IPS-20b (cell line): ENCODE measurements around the gene HRAS.

Experiments used
- H3K27ac ChIP-seq: one replicate; pipeline ENCODE4 v1.5.1; 2013; ENCODE audit warnings: low read length
- H3K27me3 ChIP-seq: 2 replicates; pipeline ENCODE4 v1.6.1; 2013; ENCODE audit warnings: mild to moderate bottlenecking, low read length, inconsistent platforms; ENCODE audit not compliant: insufficient read depth
- H3K36me3 ChIP-seq: 2 replicates; pipeline ENCODE4 v1.6.1; 2013; ENCODE audit warnings: low read depth, mild to moderate bottlenecking, inconsistent platforms, low read length, moderate library complexity; ENCODE audit not compliant: insufficient read depth
- H3K4me1 ChIP-seq: 2 replicates; pipeline ENCODE4 v1.6.1; 2013; ENCODE audit warnings: mild to moderate bottlenecking, control low read depth, inconsistent platforms, low read length, moderate library complexity; ENCODE audit not compliant: insufficient read depth
- H3K4me3 ChIP-seq: 2 replicates; pipeline ENCODE4 v1.5.1; 2013; ENCODE audit warnings: mild to moderate bottlenecking, low read length, inconsistent platforms
- H3K9ac ChIP-seq: 2 replicates; pipeline ENCODE4 v1.6.1; 2013; ENCODE audit warnings: low read depth, mild to moderate bottlenecking, inconsistent platforms, low read length, moderate library complexity
- H3K9me3 ChIP-seq: 2 replicates; pipeline ENCODE4 v1.6.1; 2013; ENCODE audit warnings: mild to moderate bottlenecking, low read depth, low read length, inconsistent platforms; ENCODE audit not compliant: insufficient read depth

HRAS gene

DNA sequence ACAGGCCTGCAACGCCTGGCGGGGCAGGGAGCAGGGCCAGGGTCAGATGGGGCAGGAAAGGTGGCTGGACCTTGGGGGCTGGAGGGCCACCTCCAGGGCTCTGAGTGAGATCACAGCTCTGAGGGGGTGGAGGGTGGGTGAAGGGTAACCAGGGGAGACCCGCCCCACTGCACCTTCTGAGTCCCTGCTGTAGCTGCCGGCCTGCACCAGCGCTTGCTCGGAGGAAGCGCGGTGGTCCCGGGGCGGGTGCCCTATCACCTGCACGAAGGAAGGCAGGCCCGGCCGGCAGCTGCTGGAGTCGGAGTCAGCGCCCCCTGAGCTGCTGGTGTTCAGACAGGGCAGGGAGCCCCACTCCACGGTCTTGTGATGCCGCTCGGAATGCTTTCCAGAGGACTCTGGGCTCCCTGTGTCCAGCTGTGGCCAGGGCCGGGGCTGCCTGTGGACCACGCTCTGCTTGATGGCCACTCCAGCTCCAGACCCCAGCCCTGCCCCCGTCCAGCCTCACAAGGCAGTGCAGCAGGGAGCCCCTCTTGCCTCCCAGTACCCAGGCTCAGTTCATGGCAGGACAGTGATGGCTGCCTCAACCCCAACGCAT is 21.4 kb upstream of the HRAS start:
- peaks cover 56% of the 10 kb centered on the region for H3K27me3 ChIP-seq
- H3K4me1 ChIP-seq, result peaks cover 4% of the 10 kb centered on the region; the same call in 1 of the 2 replicates
- H3K27ac ChIP-seq, result no peak overlapping the region
- H3K9me3 ChIP-seq, result no peaks in the 10 kb centered on the region
- no peak overlapping the region for H3K9ac ChIP-seq
- peak overlapping the region; percentile 60; the same call in 1 of the 2 replicates for H3K4me3 ChIP-seq
- H3K36me3 ChIP-seq, result no peaks in the 10 kb centered on the region

DNA sequence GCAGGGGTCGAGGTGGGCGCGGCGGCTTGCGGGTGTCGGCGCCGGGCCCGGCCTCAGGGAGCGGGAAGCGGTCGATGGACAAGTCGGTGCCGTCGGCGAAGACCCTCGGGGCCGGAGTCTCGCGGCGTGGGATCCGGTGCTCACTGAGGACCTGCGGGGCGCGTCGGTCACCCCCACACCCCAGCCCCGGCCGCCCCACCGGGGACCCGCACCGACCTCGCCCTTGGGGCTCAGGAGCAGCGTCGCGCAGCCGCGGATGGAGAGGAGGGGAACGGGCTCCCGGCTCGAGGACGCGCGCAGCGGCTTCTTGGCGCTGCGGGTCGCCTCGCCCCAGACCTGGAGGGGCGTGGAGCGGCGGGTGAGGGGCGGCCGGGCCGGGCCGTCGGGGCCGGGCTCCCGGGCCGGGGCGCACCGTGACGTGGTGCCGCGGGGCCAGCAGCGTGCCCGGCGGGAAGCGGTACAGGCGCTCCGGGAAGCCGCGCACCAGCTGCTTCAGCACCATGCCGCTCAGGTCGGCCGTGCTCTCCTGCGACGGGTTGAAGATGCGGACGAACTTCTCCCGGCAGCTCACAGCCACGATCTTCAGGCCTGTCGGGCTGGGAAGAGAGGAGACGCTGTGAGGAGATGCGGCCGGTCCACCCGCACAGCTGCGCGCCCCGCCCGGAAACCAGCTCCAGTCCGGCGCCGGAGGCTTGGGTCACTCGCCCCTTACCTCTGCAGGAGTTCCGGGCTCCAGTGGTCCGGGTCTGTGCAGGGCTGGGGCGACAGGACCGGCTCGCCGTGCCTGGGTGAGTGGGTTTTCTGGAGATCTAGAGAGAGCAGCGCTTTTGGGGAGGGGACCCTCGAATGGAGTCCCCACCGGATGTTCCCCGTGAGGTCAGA is 20.6 kb upstream of the HRAS start:
- no peak overlapping the region for H3K9ac ChIP-seq
- peak overlapping the region; percentile 60; the same call in 1 of the 2 replicates for H3K4me3 ChIP-seq
- peaks cover 4% of the 10 kb centered on the region; the same call in 1 of the 2 replicates for H3K4me1 ChIP-seq
- H3K36me3 ChIP-seq, result no peaks in the 10 kb centered on the region
- H3K27ac ChIP-seq, result no peak overlapping the region
- no peaks in the 10 kb centered on the region for H3K9me3 ChIP-seq
- H3K27me3 ChIP-seq, result peaks cover 53% of the 10 kb centered on the region

DNA sequence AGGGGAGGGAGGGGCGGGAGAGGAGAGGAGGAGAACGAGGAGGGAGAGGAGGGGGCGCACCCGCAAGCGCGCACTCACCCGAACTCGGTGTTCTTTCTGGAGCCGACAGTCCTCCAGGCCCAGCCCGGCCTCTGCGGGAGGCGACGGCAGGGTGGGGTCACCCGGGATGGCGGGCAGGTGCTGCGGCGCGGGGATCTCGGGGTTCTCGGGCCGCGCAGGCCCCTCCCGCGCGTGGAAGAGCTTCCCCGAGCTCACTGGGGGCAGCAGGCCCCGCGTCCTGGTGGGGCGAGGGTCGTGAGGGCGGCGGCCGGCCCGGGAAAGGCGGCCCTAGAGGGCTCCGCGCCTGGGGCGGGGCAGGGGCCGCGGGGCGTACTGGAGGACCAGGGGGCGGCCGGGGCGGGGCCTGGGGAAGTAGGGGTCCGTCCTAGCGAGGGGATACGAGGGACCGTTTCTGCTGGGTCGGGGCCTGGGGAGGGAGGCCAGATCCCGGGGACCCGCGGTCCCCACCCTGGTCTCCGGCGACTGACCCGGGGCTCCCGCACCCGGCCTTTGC is 19.9 kb upstream of the HRAS start:
- Histone ChIP-seq H3K4me3 (peak overlapping the region; percentile 60; the same call in 1 of the 2 replicates), H3K9me3 (no peaks in the 10 kb centered on the region), H3K27ac (no peak overlapping the region), H3K36me3 (no peaks in the 10 kb centered on the region), H3K27me3 (peaks cover 53% of the 10 kb centered on the region), H3K4me1 (peaks cover 4% of the 10 kb centered on the region; the same call in 1 of the 2 replicates), H3K9ac (no peak overlapping the region)

DNA sequence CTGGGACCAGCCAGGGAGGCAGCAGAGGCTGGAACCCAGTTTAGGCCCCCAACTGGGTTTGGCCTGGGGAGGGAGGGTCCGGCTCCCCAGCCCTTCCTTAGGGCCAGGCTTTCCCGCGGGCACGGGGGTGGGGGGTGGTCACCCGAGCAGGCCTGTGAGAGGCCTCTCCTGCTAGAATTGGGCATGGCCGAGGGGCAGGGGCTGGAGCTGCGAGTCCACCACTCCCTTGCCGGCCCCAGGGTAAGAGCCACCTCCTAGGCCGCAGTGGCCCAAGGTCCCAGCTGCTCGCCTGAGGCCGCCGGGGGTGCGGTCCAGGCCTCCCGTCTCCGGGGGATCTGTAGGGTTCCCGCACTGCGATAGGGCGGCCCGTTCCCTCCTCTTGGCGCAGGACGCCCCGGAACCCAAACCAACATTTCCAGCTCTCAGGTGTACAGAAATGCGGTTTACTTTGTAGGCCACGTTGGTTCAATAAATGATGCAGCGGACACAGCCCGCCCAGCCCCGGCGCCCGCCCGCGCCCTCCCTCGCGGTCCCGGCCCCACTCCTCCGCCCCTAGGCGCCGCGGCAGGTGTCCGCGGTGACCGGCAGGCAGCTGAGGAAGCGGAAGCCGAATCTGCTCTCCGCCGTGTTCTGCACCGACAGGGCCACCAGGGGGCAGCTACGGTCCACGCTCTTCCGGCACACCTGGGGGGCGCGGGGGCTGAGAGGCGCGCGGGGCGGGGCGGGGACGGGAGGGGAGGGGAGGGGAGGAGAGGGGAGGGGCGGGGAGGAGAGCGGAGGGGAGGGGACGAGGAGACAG is 19.3 kb upstream of the HRAS start:
- Histone ChIP-seq H3K4me1 (no peaks in the 10 kb centered on the region; the same call in 1 of the 2 replicates), H3K9ac (peak overlapping the region; percentile 41; the same call in 1 of the 2 replicates), H3K9me3 (no peaks in the 10 kb centered on the region), H3K27ac (no peak overlapping the region), H3K27me3 (peaks cover 53% of the 10 kb centered on the region), H3K36me3 (no peaks in the 10 kb centered on the region), H3K4me3 (peak overlapping the region; percentile 64; the same call in 1 of the 2 replicates)

DNA sequence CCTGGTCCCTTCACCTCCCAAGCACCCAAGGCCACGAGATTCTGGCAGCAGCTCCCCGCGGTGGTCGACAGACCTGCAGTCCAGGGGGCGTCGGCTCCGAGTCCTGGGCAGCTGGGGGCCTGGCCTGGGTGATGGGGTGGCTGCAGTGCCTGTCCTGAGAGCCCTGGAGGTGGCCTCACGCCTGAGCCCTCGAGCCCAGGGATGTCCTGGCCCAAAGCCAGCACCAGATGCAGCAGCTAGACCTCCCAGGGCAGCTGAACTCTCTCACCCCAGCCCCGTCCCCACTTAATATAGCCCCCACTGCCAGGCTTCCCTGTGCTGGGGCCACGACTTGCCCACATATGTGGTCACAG is 18.6 kb upstream of the HRAS start:
- Histone ChIP-seq H3K27ac (no peak overlapping the region), H3K27me3 (peaks cover 47% of the 10 kb centered on the region), H3K36me3 (no peaks in the 10 kb centered on the region), H3K9ac (no peak overlapping the region), H3K4me1 (no peaks in the 10 kb centered on the region), H3K4me3 (no peak overlapping the region), H3K9me3 (no peaks in the 10 kb centered on the region)

DNA sequence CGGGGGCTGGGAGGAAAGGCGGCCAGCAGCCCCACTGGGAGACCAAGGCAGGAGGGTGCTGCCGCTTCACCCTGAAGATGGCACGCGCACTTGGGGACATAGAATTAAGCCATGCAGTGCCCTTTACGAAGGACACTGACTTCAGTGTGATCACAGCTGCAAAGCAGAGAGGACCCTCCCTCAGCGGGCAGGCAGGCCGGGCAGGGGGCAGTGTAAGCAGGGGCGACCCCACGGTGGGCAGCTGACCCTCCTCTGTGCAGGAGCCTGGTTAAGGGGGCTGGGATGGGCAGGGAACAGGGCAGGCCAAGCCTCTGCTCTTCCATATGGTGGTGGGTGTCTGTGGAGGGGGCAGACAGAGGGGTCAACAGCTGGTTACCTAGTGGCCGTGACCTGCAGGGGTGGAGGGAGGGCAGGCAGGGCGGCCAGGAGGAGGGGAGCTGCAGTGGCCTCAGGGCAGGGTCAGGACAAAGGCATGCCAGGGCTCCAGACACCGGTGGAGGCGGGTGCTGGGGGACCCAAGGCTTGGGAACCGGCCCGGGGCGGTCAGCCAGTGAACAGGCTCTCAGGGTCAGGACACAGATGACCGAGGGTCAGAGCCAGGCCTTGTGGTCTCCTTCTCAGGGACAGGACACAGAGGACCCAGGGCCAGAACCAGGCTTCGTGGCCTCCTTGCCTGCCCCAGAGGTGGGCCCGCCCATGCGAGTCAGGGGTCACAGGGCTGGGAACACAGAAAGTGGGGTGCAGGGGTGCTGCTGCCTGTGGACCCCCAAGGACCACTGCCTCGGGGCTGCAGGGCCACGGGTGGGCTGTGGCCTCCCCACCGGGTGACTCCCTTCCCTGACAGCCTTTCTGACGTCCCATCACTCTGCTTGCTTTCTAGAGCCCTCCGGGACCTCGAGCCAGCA is 18.0 kb upstream of the HRAS start:
- no peaks in the 10 kb centered on the region for H3K9me3 ChIP-seq
- no peak overlapping the region for H3K4me3 ChIP-seq
- H3K36me3 ChIP-seq, result no peaks in the 10 kb centered on the region
- peaks cover 41% of the 10 kb centered on the region for H3K27me3 ChIP-seq
- no peaks in the 10 kb centered on the region for H3K4me1 ChIP-seq
- no peak overlapping the region for H3K9ac ChIP-seq
- no peak overlapping the region for H3K27ac ChIP-seq

DNA sequence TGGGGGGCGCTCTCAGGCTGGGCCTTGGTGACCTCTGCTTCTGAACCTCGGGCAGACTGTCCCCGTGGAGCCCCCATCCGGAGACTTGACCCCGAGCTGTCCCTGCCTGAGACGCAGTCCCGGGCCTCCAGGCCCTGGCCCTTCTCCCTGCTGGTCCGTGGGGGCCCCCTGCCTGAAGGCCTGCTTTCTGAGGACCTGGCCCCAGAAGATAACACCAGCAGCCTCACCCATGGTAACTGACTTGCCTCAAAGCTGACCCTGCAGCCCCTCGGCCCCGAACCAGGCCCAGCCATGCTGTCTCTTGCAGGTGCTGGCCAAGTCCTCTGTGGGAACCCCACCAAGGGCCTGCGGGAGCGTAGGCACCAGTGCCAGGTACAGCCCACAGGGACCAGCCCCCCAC is 16.2 kb upstream of the HRAS start:
- no peaks in the 10 kb centered on the region for H3K36me3 ChIP-seq
- no peak overlapping the region for H3K9ac ChIP-seq
- peaks cover 23% of the 10 kb centered on the region for H3K27me3 ChIP-seq

DNA sequence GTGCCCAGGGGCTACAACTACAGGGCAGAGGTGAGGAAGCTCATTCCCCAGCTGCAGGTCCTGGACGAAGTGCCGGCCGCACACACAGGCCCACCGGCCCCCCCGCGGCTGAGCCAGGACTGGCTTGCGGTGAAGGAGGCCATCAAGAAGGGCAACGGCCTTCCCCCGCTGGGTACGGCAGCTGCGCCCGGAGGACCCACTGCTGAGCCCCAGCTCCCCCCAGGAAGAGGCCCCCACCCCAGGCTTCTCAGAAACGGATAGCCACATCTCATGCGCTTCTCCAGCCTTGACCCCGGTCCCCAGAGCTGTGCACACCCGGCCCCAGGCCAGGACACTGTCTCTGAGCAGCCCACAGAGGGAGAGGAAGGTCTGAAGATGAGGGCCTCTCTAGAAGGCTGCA is 15.8 kb upstream of the HRAS start:
- no peak overlapping the region for H3K4me3 ChIP-seq
- no peaks in the 10 kb centered on the region for H3K4me1 ChIP-seq

More for the DNA sequence above, 16.2 kb upstream of the HRAS start:
- Histone ChIP-seq H3K27ac (no peak overlapping the region), H3K4me1 (no peaks in the 10 kb centered on the region), H3K4me3 (no peak overlapping the region), H3K9me3 (no peaks in the 10 kb centered on the region)

DNA sequence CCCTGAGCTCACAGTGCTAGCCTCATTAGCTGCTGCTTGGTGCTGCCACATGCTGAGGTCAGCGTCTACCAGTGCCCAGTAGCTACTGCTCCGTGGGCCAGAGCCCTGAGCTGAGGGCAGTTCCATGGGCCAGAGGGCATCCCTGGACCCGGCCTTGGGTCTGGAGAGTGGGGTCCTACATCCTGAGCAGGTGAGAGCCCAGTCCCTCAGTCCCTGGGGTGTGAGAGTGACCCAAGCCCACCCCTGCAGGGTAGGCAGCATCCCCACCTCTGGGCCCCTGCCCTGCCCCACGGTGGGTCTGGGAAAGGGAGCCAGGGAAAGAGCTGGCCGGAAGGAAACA is 15.3 kb upstream of the HRAS start:
- Histone ChIP-seq H3K27me3 (peaks cover 15% of the 10 kb centered on the region), H3K4me1 (no peaks in the 10 kb centered on the region), H3K27ac (no peak overlapping the region), H3K9ac (no peak overlapping the region), H3K9me3 (no peaks in the 10 kb centered on the region), H3K36me3 (no peaks in the 10 kb centered on the region), H3K4me3 (no peak overlapping the region)

More for the DNA sequence above, 15.8 kb upstream of the HRAS start:
- H3K36me3 ChIP-seq, result no peaks in the 10 kb centered on the region
- H3K27me3 ChIP-seq, result peaks cover 19% of the 10 kb centered on the region
- no peak overlapping the region for H3K27ac ChIP-seq
- H3K9ac ChIP-seq, result no peak overlapping the region
- H3K9me3 ChIP-seq, result no peaks in the 10 kb centered on the region

DNA sequence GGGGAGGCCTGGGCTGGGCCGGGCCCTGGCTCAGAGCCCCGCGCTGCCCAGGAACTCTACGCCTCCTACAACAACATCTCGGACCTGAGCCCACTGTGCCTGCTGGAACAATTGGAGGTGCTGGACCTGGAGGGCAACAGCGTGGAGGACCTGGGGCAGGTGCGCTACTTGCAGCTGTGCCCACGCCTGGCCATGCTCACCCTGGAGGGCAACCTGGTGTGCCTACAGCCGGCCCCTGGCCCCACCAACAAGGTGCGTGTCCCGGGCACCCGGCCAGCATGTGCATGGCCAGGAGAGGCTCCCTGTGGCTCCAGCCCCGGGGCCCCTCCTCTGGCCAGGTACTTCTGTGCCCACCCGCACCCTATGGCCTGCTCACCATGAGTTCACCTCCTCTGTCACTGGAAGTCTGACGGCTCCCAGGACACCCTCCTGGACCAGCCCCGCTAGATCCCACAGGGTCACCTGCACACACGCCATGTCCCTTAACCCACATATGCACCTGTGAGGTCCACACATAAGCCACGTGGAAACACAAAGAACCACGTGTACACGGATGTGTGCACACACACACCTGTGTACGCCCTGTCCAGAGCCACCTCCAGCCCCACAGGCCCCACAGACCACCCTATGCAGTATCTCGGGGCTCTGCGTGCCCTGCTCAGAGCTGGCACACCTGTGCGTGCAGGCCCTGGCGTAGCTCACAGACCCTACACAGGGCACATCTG is 14.8 kb upstream of the HRAS start:
- no peaks in the 10 kb centered on the region for H3K36me3 ChIP-seq
- no peaks in the 10 kb centered on the region for H3K4me1 ChIP-seq
- H3K27me3 ChIP-seq, result peaks cover 9% of the 10 kb centered on the region
- no peak overlapping the region for H3K4me3 ChIP-seq
- no peak overlapping the region for H3K9ac ChIP-seq
- H3K27ac ChIP-seq, result no peak overlapping the region
- no peaks in the 10 kb centered on the region for H3K9me3 ChIP-seq
